NOMO-1 treated with DMSO at 0.1 percent for 48 hours (cell line): ENCODE results near the gene DAND5.

Experiments
- DNase-seq: peaks from one replicate; lab custom pipeline; 2025; ENCODE audit not compliant: unreplicated experiment; lab: John Stamatoyannopoulos, UW

The DAND5 gene

DNA sequence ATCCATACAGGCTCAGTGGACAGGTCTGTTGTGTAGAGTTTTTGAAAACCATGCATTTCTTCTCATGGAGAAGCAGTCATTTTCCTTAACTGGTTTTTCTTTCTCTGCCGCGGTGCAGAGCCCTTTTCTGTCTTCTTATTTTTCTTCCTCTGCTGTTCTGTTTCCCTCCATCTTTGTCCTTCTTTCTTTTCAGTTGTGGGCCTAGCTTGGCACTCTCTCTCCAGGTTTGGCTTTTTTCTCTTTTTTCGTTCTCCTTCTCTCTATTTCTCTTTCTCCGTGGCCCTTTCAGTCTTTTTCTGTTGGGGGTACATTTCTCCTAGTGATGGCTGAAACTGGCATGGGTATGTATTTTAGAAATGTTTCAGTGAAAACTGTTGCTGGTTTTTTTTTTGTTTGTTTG is 50.0 kb downstream of the DAND5 start:
- no peak for DNase-seq

- no peak for DNase-seq
These were observed 50.6 kb downstream of the DAND5 start for GRCh38 chr19:13020002-13020414.

GRCh38 chr19:13022111-13022858 is 52.9 kb downstream of the DAND5 start:
- DNase-seq: no peak

GRCh38 chr19:13022859-13023636 is 53.7 kb downstream of the DAND5 start:
- DNase-seq: peak; percentile 60

DNA sequence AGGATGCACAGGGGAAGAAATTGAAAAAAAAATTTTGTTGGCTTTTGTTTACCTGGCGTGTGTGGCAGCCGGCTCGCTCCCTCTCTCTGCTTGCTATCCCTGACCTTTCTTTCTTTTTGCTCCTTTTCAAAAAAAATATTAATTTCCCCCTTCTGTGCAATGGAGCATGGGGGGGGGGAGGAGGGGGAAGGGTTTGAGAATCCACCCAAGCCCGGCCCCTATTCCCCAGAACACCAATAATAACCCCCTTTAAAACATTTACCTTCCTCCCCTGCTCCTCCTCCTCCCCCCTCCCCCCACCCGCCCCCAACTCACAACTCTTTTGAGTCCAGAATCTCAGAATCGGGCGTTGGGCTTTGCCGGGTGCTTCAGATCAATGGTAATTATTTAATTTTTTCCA is 54.3 kb downstream of the DAND5 start:
- DNase-seq: no peak
